GM12892 (cell line): ENCODE measurements around the gene MYL6B.
"Not testable (repeated sequence)": the region's sequence is repeated elsewhere in the genome, so short reads cannot be mapped to it uniquely, and the experiment has no call there.

Experiments
- DNase-seq: peaks from one replicate; pipeline ENCODE4 v3.0.0; 2011; ENCODE audit not compliant: insufficient read length
- FAIRE-seq: peaks from 2 replicates; lab custom pipeline; 2011; peaks lifted over from hg19 to GRCh38; lab: Jason Lieb, UNC
- POLR2A ChIP-seq: IDR thresholded peaks from 2 replicates; pipeline ENCODE4 v1.6.1; 2011; ENCODE audit warnings: low read depth, low read length, control low read depth
- POLR2AphosphoS5 ChIP-seq: IDR thresholded peaks from 2 replicates; pipeline ENCODE4 v1.6.1; 2011; ENCODE audit warnings: low read depth, low read length, control low read depth
- TAF1 ChIP-seq: IDR thresholded peaks from 2 replicates; pipeline ENCODE4 v1.6.1; 2011; ENCODE audit warnings: low read depth, mild to moderate bottlenecking, control low read depth, low read length, borderline replicate concordance

The MYL6B gene

DNA sequence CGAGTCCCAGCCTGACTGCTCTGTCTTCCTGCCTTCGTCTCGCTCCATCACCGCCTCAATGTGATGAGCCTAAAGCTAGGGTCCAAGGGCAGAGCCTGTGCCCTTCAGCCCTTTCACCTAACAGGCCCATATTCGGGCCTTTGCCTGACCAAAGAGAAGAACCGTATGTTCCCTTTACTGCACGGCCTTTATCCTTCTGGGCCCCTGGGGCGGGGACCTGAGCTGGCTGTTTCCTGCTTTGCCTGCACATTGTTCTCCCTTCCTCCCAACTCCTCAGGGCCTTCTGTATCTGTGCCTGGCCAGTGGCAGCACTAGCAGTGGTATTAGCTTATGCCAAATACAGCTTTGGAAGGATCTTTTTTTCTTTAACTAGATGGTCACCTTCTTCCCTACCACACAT lies 8.5 kb upstream of the MYL6B start:
- FAIRE-seq (no peak), DNase-seq (no peak)
- no peak for TF ChIP-seq POLR2A
- TF ChIP-seq POLR2AphosphoS5: no peak
- no peak for TF ChIP-seq TAF1

DNA sequence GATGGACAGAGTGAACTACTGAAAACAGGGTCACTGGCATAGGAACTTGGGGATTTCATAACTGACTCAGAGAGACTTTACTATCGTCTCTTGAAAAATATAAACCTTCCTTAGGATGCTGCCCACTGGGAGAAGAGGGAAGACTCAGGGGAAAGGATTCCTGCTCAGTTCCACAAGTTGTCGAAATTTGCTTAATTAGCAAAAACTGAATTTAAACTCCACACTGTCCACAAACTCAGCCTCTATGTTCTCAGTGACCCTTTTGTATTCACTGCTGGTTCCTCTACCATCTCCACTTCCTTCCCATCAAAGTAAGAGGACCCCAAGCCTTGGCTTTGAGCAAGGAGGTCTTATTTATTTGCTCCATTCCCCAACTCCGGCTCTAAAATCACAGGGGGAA lies 7.2 kb upstream of the MYL6B start:
- no peak for DNase-seq
- TF ChIP-seq POLR2AphosphoS5 (no peak), POLR2A (no peak), TAF1 (no peak)
- no peak for FAIRE-seq

GRCh38 chr12:56146492-56147460 lies 5.6 kb upstream of the MYL6B start:
- no peak for DNase-seq

DNA sequence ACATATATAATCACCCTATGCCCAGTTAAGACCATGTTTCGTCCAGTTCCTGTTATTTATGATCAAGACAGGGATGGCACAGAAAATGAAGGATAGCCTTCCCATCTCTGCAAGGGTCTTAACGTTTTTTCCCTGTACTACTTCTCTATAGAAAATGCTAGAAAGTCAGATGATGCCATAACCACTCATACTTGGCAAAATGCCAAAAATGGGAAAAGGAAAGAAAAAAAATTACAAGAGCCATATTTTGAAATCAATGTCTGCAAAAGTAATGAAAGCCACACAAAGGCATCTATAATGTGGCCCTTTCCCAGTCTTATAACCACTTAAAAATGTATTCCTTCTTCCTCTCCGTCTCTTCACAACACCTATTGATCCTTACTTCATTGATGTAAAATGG lies 1.8 kb upstream of the MYL6B start:
- FAIRE-seq (no peak), DNase-seq (no peak)
- TF ChIP-seq POLR2AphosphoS5 (no peak), TAF1 (no peak), POLR2A (no peak)

More at GRCh38 chr12:56146492-56147460, 5.6 kb upstream of the MYL6B start:
- TF ChIP-seq POLR2AphosphoS5 (no peak), TAF1 (no peak), POLR2A (no peak)
- no peak for FAIRE-seq

DNA sequence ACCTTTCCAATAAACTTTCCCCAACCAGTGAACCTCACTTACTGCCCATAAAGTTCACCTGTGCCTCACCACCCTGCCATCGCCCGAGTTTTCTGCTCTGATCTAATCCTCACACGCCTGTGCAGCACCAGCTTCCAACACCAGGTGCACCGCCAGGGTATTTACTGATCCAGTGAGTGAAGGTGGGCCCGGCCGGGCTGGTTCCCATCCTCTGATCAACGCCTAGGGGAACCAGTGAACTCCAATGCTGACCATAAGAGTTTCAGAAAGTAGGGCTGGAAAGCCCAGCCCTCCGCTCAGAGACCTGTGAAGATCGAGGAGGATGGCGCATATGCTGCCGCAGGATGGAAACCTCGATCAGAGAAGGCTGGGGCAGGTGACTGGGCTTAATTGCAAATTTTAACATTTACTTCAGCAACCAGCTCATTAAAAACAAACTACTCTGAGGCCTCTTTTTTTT lies 685 bp upstream of the MYL6B start:
- TF ChIP-seq POLR2AphosphoS5: no peak
- TF ChIP-seq TAF1: no peak; the same call in 1 of the 2 replicates
- TF ChIP-seq POLR2A: no peak
- FAIRE-seq (no peak), DNase-seq (peak; percentile 61)

DNA sequence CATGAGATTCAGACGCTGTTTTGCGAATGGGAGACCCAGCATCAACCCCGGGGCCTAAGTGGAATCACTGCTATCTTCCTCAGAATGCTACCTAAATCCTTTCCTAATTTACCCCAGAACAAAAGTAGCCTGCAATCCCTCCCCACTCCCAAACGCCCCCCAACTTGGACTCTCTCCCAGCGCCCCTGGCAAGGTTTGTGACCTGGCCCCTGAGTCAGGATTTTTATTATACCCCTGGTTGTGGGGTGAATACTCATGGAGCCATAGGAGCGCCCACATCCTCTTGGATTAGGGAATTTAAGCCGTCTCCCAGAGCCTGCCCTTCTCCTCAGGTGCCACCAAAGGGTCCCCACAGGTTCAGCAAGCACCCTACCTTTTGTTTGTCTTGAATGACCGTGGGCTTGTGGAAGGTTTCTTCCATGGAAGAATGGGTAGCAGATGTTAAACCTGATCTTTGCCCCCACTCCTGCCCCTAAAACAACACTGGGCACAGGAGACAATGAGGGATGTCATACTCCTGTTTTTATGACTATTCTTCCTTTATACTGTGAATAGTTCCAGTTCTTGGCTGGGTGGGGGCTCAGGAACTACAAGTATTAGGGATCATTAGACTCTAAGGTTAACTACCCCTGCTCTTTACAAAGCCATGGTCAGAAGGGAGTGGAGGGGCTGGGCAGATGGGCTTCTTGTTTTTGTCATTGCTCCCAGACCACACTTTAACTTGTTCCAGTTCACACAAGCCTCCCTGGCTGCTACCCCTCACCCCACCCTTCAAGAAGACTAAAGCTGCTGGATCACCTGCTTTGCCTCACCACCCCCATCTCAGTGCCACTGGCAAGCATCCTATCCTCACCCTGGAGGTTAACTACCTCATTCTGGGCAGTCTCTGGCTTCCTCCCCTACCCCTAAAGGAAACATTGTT lies 630 bp downstream of the MYL6B start:
- TF ChIP-seq POLR2AphosphoS5 (no peak), TAF1 (no peak), POLR2A (no peak)
- DNase-seq (no peak), FAIRE-seq (no peak)

DNA sequence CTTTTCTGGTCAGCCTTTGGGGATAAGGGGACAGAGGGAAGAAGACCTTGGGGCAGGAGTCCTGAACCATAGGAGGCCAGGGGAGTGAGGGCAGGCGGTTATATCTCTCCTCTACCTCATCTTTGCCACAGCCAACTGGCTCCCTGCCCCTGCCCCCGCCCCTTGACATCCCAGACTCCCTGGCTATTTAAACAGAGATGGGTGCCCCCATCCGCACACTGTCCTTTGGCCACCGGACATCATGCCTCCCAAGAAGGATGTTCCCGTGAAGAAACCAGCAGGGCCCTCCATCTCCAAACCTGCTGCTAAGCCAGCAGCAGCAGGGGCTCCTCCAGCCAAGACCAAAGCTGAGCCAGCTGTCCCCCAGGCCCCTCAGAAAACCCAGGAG lies 1.3 kb downstream of the MYL6B start:
- TF ChIP-seq TAF1 (no peak), POLR2A (no peak), POLR2AphosphoS5 (no peak)

GRCh38 chr12:56154246-56154771 lies 1.9 kb downstream of the MYL6B start:
- FAIRE-seq: no peak
- no peak for DNase-seq
- TF ChIP-seq POLR2AphosphoS5 (no peak), TAF1 (no peak)

More for the DNA sequence above, 1.3 kb downstream of the MYL6B start:
- FAIRE-seq (no peak), DNase-seq (no peak)

DNA sequence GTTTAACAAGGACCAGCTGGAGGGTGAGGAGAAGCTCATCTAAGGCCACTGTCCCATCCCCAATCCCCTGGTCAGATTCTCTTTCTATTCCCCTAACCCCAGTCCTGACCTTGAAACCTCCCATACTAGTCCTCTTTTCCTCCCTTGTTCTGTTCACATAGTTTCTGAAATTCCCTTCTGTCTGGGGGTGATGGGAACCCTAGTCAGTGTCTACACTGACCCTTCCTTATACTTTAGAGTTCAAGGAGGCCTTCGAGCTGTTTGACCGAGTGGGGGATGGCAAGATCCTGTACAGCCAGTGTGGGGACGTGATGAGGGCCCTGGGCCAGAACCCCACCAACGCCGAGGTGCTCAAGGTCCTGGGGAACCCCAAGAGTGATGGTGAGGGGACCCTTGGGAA lies 2.4 kb downstream of the MYL6B start:
- FAIRE-seq: no peak
- no peak for DNase-seq
- TF ChIP-seq POLR2A (no peak), POLR2AphosphoS5 (no peak), TAF1 (no peak)

- no peak for FAIRE-seq
- no peak for DNase-seq
- TF ChIP-seq POLR2A: no peak
- TF ChIP-seq POLR2AphosphoS5: no peak
- no peak for TF ChIP-seq TAF1
Measured at GRCh38 chr12:56155256-56155845, 3.0 kb downstream of the MYL6B start.

DNA sequence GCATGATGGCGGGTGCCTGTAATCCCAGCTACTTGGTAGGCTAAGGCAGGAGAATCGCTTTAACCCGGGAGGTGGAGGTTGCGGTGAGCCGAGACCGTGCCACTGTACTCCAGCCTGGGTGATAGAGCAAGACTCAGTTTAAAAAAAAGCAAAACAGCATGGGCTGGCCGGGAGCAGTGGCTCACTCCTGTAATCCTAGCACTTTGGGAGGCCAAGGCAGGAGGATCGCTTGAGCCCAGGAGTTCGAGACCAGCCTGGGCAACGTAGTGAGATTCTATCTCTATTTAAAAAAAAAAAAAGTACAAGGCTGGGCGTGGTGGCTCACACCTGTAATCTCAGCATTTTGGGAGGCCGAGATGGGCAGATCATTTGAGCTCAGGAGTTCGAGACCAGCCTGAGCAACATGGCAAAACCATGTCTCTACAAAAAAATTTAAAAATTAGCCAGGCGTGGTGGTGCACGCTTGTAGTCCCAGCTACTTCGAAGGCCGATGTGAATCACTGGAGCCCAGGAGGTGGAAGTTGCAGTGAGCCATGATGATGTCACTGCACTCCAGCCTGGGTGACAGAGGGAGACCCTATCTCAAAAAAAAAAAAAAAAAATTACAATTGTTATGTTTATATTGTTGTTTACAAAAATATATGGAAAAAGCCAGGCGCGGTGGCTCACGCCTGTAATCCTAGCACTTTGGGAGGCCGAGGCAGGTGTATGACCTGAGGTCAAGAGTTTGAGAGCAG lies 4.2 kb downstream of the MYL6B start:
- FAIRE-seq, DNase-seq: not testable (repeated sequence)
